ENCODE results near the gene UNC45A. TPM values are rescaled to one million over a fixed set of nuclear protein-coding genes. Genes with fewer than 3 reads are reported as not detected.

The UNC45A gene
- total RNA-seq, 2 donors from 2014 or later: 63.6 to 75.8 TPM

GRCh38 chr15:90982135-90982534, 47.0 kb downstream of the UNC45A start:
- no peak for DNase-seq (ENCODE audit: low spot score)
- intact Hi-C loops (cut with DNase I): no loop called here

GRCh38 chr15:90986790-90987507, 51.9 kb downstream of the UNC45A start:
- intact Hi-C loops (cut with DNase I): no loop called here

GRCh38 chr15:90987561-90988141, 52.6 kb downstream of the UNC45A start:
- intact Hi-C loops (cut with DNase I): no loop called here
- DNase-seq (ENCODE audit: low spot score): no peak

More at GRCh38 chr15:90986790-90987507, 51.9 kb downstream of the UNC45A start:
- no peak for DNase-seq (ENCODE audit: low spot score)

- DNase-seq (ENCODE audit: low spot score): no peak
- intact Hi-C loops (cut with DNase I): no loop called here
Measured at GRCh38 chr15:90988296-90988695, 53.2 kb downstream of the UNC45A start.

- intact Hi-C loops (cut with DNase I): no loop called here
- no peak for DNase-seq (ENCODE audit: low spot score)
Measured at GRCh38 chr15:90989040-90989768, 54.1 kb downstream of the UNC45A start.

GRCh38 chr15:90990446-90990845, 55.4 kb downstream of the UNC45A start:
- DNase-seq (ENCODE audit: low spot score): no peak
- intact Hi-C loops (cut with DNase I): no loop called here

- intact Hi-C loops (cut with DNase I): no loop called here
- no peak for DNase-seq (ENCODE audit: low spot score)
Measured at GRCh38 chr15:90991587-90992285, 56.7 kb downstream of the UNC45A start.

- peak; percentile 81 for DNase-seq (ENCODE audit: low spot score)
- intact Hi-C loops (cut with DNase I): no loop called here
Measured at GRCh38 chr15:90994059-90994416, 59.0 kb downstream of the UNC45A start.

GRCh38 chr15:90994417-90995311, 59.6 kb downstream of the UNC45A start, which contains the start of gene PRC1:
Gene PRC1, minus strand, starts transcription at chr15:90994535. Its CDS starts 118 bp downstream, at chr15:90994417.
- intact Hi-C loops (cut with DNase I): no loop called here
- peak; percentile 100 for DNase-seq (ENCODE audit: low spot score)

GRCh38 chr15:90998737-90999136, 63.7 kb downstream of the UNC45A start:
- intact Hi-C loops (cut with DNase I): no loop called here

GRCh38 chr15:91001209-91001608, 66.1 kb downstream of the UNC45A start:
- intact Hi-C loops (cut with DNase I): no loop called here
- DNase-seq (ENCODE audit: low spot score): no peak

More at GRCh38 chr15:90998737-90999136, 63.7 kb downstream of the UNC45A start:
- no peak for DNase-seq (ENCODE audit: low spot score)

Other genes with a start within 250 kb of the UNC45A start
- gene BLM, start 217.9 kb upstream of the UNC45A start, total RNA-seq: 1 to 10 TPM in 1 of 2 donors, under 1 TPM in 1; 1.00 to 3.1 TPM
- gene FURIN, start 66.7 kb upstream of the UNC45A start, total RNA-seq: 10 to 100 TPM; 38.0 to 52.0 TPM
- gene FES, start 50.8 kb upstream of the UNC45A start, total RNA-seq: 10 to 100 TPM; 31.7 to 41.8 TPM
- gene MAN2A2, start 32.0 kb upstream of the UNC45A start, total RNA-seq: 10 to 100 TPM; 53.0 to 57.6 TPM
- gene HDDC3, start 2.7 kb upstream of the UNC45A start, total RNA-seq: 1 to 10 TPM; 5.9 to 8.6 TPM
- gene RCCD1, start 19.6 kb downstream of the UNC45A start, total RNA-seq: 1 to 10 TPM; 5.1 to 7.4 TPM
- gene PRC1, start 59.2 kb downstream of the UNC45A start, total RNA-seq: 1 to 10 TPM; 6.2 to 7.9 TPM
- gene VPS33B, start 87.3 kb downstream of the UNC45A start, total RNA-seq: 10 to 100 TPM; 10.1 to 14.3 TPM
- gene SV2B, start 165.0 kb downstream of the UNC45A start, total RNA-seq: 1 to 10 TPM; 2.9 to 3.4 TPM